NCI-H2029 treated with DMSO at 0.1 percent for 48 hours (cell line): ENCODE results near the gene ATRX.
"Not testable (repeated sequence)": the region's sequence is repeated elsewhere in the genome, so short reads cannot be mapped to it uniquely, and the experiment has no call there.

Source experiments
- DNase-seq: peaks from one replicate; lab custom pipeline; 2025; lab: John Stamatoyannopoulos, UW

ATRX gene

GRCh38 chrX:77622672-77623071 is 163.3 kb downstream of the ATRX start:
- no peak for DNase-seq

- no peak for DNase-seq
These were observed 163.8 kb downstream of the ATRX start for GRCh38 chrX:77622233-77622632.

- DNase-seq, result not testable (repeated sequence)
These were observed 164.6 kb downstream of the ATRX start for GRCh38 chrX:77621453-77621852.

GRCh38 chrX:77617206-77617605 is 168.8 kb downstream of the ATRX start:
- DNase-seq, result no peak

GRCh38 chrX:77603635-77604336 is 182.2 kb downstream of the ATRX start:
- DNase-seq, result no peak

GRCh38 chrX:77597511-77597910 is 188.5 kb downstream of the ATRX start:
- DNase-seq, result no peak

- DNase-seq, result no peak
These were observed 188.9 kb downstream of the ATRX start for GRCh38 chrX:77597090-77597489.

GRCh38 chrX:77595848-77596247 is 190.2 kb downstream of the ATRX start:
- no peak for DNase-seq

GRCh38 chrX:77572322-77572721 is 213.7 kb downstream of the ATRX start:
- no peak for DNase-seq

- no peak for DNase-seq
These were observed 220.7 kb downstream of the ATRX start for GRCh38 chrX:77565278-77565677.

- no peak for DNase-seq
These were observed 221.2 kb downstream of the ATRX start for GRCh38 chrX:77564823-77565222.

- no peak for DNase-seq
These were observed 224.6 kb downstream of the ATRX start for GRCh38 chrX:77561372-77561771.

GRCh38 chrX:77556276-77556675 is 229.7 kb downstream of the ATRX start:
- DNase-seq, result no peak

GRCh38 chrX:77548751-77549150 is 237.3 kb downstream of the ATRX start:
- DNase-seq, result no peak

- DNase-seq, result not testable (repeated sequence)
These were observed 246.2 kb downstream of the ATRX start for GRCh38 chrX:77539778-77540177.

GRCh38 chrX:77531261-77531660 is 254.8 kb downstream of the ATRX start:
- not testable (repeated sequence) for DNase-seq

GRCh38 chrX:77528034-77528433 is 258.0 kb downstream of the ATRX start:
- no peak for DNase-seq

- DNase-seq, result no peak
These were observed 258.6 kb downstream of the ATRX start for GRCh38 chrX:77527233-77528001.

GRCh38 chrX:77519765-77520164 is 266.3 kb downstream of the ATRX start:
- no peak for DNase-seq

- no peak for DNase-seq
These were observed 271.8 kb downstream of the ATRX start for GRCh38 chrX:77514177-77514576.

GRCh38 chrX:77510007-77510406 is 276.0 kb downstream of the ATRX start:
- DNase-seq, result no peak

GRCh38 chrX:77505227-77505626 is 280.8 kb downstream of the ATRX start:
- DNase-seq, result no peak

GRCh38 chrX:77502951-77503525 is 283.0 kb downstream of the ATRX start:
- DNase-seq, result no peak
